NCI-H1694 treated with DMSO at 0.1 percent for 48 hours (cell line): ENCODE results near the gene RABGAP1.

ENCODE experiments used
- DNase-seq: peaks from one replicate; lab custom pipeline; 2025; lab: John Stamatoyannopoulos, UW

Gene RABGAP1

DNA sequence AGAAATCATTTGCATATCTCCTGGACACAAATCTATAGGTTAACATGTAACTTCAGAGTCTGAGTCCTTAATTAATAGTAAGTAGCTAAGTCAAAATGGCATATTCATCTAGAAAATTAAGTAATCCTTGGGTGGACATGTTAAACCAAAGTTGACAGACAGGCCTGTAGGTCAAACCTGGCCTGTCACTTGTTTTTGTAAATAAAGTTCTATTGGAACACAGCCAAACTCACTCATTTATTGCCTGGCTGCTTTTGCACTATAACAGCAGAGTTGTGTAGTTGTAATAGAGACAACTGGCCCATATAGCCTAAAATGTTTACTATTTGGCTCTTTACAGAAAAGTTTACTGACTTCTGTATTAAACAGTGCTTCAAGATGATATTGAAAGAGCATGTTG, 68.1 kb downstream of the RABGAP1 start:
- no peak for DNase-seq

DNA sequence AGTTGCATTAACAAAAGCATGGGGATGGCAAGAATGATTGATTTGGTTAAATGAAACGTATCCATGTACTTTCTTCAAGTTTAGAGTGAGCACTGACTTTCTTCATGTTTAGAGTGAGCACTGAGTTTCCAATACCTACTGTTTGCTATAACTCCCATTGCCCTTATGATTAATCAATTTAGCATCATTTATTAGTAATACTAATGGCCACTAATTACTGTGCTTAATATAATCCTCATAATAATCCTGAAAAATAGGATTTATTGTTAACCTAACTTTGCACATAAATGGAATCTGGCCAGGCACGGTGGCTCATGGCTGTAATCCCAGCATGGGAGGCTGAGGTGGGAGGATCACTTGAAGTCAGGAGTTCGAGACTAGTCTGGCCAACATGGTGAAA, 70.6 kb downstream of the RABGAP1 start:
- no peak for DNase-seq

DNA sequence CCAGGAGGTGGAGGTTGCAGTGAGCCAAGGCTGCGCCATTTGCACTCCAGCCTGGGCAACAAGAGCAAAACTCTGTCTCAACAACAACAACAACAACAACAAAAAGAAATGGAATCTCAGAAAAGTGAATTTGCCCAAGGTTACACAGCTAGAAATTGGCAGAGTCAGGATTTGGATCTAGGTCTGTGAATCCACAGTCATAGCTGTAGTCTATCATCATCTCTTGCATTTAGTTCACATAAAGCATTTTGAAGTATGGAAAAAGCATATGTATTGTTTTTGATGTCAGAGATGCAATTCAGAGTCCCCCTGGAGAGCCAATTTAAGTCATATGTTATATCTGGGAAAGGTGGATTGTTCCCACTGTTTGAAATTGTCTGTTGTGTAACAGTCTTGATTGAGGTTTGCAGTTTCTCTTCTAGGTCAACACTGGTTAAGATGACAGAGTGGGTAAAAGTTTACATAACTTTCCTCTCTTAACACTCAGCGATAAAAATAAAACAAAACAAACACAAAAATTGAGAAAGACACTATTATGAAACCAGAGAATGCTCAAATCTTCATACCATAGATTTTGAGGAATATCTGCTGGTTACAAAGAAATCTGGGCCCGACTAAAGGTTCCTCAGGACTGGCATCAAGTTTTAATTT, 71.2 kb downstream of the RABGAP1 start:
- DNase-seq = no peak

DNA sequence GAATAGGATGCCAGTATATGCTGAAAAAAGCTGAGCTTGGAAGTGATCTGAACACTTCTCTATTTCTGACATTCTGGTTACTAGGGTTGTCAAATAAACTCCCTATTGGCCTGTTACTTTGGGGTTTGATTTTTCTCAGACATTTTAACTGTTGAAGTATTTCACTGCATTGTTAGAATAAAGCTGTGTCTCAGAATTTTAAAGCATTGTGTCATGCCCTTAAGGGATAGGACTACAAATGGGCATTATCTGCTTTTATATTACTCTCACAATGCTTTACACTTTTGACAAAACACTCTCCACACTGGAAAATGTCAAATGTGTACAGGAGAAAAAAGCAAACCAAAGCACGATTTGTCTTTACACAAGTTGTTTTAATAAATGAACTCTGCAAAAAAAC, 75.8 kb downstream of the RABGAP1 start:
- DNase-seq = no peak

DNA sequence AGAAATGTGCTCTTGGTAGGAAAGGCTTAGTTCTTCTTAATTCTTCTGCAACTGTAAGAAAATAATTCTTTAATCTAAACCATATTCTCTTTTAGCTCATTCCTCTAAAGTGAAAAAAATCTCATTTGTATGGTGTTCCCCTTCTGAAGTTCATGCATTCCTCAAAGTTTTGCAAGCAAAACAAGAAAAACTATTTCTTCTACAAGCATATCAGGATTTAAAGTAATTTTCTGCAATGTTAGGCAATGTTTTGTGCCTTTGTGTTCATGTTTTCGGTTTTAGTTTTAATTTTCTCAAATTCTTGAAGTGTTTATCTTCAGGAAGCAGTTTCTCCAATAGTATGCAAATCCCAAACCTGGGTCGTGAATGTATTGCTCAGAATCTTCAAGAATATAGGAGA, 80.0 kb downstream of the RABGAP1 start:
- DNase-seq = no peak

DNA sequence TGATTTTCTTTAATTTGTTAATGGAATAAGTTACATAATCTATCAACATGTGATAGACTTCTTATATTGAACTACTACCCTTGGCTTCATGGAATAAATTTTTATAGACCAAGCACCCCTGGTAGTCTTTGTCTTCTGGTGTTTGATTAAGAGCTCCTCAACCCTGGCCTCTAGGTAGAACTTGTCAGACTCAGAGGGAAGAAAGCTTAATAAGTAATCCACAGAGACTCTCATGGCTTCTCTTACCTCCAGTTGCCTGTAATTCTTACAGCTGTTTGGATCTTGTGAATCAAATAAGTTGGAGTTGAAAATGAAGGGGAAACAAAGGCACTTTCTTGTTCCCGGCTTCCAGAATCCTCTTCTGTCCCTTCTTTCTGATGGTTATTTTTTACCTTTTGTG, 85.6 kb downstream of the RABGAP1 start:
- DNase-seq = no peak

DNA sequence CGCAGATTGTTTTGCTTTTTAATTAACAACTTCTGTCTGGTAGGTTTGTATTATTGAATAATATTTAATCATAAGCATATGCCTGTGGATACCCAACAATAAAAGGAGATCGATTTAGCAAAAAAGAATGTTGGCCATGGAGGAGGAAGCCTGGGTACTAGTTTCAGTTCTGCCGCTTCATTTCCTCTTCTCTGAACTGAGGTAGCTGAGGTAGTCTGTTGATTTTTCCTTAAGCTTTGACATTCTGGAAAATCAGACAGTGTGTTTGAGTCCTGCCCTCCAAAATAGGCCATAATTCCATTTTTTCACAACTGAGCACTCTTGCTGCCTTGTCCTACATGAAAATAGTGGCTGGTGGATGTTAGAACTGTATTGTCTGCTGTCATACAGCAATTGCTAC, 86.7 kb downstream of the RABGAP1 start:
- DNase-seq = no peak

DNA sequence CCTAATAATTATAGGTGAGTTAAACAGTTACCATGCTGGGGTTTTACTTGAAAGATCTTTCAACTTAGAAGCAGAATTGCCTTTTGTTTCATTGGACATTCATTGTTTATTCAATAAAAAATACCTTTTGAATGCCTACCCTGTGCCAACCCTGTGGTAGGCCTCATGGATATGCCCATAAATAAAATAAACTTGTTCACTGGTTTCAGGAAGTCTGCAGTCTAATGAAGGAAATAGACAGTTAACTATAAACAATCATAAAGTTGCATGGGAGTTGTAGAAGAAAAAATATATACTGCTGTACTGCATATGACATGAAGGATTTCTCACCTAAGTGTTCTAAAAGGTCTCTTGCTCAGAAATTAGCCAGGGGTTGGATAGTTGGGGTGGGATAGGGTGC, 87.3 kb downstream of the RABGAP1 start:
- DNase-seq = no peak

DNA sequence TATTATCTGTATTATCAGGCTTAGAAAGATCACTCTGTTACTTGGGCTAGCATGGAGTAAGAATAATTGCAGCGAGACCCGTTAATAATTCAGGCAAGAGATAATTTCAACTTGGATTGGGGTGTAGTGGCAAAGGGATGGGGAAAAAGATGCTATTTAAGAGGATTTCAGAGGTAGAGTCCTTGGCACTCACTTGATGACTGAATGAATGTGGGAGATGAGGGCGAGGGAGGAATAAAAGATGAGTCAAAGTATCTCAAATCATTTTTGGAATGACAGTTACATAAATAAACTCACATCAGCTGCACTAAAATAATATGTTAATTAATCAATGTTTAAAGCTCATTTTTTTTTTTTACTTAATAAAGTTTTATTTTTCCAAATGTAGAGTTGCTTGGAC, 88.2 kb downstream of the RABGAP1 start:
- no peak for DNase-seq

DNA sequence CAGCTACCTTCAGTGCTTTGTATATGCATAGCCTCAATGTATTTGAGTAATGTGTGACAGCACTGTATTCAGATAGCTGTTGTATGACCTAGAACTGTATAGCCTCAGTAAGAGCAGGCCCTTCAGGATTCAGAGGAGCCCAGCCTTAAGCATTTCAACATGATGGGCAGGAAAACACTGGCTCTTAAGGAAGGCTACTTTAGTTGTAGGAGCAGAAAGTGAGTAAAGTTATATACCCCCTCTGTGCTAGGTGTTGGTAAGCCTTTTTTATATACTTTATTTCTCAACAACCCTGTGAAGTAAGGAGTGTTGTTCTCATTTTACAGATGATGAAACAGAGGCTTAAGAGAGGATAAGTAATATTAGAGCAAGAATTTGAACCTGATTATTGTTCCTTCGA, 91.1 kb downstream of the RABGAP1 start:
- DNase-seq = no peak

DNA sequence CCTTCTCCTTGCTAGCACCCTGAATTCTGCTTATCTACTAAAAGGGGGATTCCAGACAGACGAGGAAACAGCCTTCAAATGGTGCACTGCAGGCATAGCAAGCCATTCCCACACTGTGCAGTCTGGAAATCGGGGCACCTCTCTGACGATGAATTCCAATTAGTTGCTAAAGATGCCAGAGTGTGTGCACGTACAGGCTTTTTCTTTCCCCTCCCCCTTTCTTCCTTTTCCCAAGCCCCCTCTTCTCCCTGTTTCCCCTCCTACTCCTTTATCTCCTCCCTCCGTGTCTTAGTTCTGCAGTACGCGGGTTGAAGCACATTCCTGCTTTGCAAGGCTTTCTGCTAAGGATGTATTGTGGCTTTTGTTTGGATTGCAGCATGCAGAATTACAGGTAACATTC, 92.5 kb downstream of the RABGAP1 start, which contains the start of gene GPR21:
Gene GPR21, plus strand, starts transcription at position 316 of the 400 bp plus-strand sequence. CDS start 900 bp downstream, outside the sequence.
- DNase-seq = no peak

DNA sequence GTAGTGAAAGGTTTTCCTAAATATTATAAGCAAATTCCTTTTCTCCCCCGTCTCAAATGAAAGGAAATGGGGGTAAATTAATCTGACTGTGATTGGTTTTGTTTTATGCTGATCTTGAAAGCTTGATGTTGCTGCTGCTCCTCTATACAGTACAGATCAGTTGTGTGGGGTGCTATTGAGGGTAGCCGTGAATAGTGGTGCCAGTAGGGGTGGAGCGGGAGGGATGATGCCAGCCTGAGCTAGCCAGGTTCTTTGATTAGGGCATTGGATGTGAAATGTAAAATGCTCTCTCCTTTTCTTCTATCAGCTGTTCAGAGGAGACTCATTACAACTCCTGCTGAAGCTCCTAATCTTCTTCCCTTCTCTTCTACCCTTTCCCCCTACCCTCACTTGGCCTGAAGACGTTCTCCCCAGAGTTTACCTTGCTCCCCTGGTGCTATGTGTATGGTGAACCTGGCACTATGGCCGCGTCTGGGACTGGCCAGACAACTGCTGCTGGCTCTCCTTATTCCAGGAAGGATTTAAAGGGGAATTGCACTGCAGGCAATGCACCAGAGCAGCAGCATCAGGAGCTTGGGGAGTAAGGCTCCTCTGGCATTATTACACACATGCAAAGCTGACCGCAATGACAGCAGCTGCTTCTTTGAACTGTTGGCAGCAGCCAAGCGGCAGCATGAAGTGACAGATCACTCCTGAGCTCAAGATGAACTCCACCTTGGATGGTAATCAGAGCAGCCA, 93.2 kb downstream of the RABGAP1 start:
- DNase-seq = peak; percentile 19

DNA sequence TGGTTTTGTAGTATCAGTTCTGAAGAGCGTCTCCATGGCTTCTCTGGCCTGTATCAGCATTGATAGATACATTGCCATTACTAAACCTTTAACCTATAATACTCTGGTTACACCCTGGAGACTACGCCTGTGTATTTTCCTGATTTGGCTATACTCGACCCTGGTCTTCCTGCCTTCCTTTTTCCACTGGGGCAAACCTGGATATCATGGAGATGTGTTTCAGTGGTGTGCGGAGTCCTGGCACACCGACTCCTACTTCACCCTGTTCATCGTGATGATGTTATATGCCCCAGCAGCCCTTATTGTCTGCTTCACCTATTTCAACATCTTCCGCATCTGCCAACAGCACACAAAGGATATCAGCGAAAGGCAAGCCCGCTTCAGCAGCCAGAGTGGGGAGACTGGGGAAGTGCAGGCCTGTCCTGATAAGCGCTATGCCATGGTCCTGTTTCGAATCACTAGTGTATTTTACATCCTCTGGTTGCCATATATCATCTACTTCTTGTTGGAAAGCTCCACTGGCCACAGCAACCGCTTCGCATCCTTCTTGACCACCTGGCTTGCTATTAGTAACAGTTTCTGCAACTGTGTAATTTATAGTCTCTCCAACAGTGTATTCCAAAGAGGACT, 94.2 kb downstream of the RABGAP1 start:
- DNase-seq = no peak

DNA sequence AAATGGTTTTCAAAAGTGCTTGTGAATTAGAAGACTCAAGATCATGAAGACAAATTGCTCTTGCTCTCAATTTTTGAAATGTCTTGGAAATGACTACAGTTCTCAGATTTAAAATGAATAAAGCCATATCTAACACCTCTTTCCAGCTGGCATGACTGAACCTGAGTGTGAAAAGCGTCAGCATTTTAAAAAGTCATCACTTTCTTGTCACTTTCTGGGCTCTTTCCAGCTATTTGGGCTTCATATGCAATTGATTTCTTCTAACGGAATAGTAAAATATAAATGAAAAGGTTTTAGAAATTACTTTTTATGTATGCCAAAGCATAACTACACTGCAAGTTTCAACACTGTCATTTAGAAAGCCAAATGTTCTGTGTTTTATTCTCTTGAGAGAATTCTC, 95.0 kb downstream of the RABGAP1 start:
- no peak for DNase-seq

DNA sequence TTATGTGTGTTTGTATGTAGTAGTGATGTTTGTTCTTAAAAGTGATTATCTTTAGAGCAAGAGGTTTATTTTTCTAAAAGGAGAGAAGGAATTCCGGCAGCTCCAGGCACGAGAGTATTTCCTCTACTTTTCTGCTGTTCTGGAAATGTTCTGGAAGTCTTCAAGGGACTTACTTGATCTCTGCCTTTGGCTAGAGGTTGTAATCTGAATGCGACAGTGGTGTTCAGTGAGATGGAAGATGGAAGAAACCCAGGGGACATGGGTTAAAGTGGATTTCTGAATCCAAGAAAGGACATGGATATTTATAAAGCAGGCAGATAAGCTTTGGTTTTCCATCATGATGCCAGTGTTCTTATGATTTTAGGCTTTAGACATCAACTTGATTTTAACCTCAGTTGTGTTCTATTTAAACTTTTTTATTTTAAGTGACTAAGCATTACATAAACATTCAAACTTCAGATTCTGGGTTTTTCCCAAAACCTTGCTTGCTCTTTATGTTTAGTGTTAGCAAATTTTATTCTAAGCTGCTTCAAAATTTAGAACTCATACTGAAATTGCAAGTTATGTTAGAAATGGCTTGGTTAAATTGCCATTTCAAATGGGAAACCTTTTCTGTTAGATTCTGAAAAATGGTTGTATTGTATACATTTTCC, 96.2 kb downstream of the RABGAP1 start:
- no peak for DNase-seq

DNA sequence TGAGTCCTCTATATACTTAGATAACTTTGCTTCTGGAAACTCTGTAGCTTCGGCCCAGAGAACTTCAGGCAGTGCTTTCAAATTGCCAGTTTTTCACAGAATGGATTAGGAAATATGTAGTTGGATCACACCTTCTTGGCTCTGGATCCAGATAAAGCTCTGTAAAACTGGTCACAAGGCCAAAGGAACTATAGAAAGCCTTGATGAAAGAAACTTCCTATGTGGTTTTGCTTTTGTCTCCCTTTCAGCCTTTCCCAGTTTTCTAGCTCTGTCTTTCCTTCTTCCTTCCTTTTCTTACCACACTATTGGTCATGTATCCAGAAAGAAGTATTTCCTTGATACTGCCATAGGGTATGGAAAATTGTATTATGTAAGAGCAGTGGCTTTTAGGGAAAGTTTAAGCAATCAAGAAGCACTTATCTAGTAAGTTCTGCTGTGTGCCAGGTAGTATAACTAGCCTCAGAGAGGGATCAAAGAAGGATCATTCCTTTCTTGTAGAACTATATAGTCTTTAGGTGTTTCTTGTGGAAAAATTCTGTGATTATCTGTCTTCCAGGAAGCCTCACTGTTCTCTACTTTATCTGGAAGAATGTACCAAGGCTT, 98.9 kb downstream of the RABGAP1 start:
- DNase-seq = no peak

DNA sequence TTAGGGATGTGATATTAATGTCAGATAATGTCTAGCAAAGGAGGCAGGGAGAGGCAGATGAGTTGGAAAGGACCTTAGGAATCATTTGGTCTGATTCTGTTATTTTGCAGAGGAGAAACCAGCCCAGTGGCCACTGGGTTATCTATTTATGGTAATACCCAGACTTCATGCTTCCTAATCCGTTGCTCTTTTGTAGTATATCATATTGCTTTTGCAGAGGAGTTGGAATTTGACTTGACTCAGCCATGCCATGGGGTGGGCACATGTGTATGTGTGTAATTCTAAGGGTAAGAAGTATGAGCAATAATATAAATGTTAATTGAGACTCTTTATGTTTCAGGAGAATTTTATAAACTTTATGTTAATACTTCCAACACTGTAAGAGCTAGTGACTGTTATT, 100.0 kb downstream of the RABGAP1 start:
- no peak for DNase-seq

DNA sequence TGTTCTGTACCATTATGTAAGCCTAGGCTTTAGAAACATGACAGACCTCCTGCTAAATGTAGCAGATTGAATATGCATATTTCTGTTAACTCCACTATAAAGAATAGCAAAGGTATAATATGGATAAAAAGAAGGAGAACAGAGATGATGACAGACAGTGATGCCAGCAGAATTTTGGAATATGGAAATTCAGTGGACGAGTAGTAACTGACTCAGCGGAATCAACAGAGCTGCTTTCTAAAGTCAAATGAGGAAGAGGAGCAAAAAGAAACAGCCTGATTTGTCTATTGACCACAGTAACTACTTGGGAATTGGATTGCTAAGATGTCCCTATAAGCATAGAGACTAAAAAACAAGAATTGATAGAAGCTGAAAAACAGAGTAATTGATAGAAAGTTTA, 100.7 kb downstream of the RABGAP1 start:
- DNase-seq = no peak

DNA sequence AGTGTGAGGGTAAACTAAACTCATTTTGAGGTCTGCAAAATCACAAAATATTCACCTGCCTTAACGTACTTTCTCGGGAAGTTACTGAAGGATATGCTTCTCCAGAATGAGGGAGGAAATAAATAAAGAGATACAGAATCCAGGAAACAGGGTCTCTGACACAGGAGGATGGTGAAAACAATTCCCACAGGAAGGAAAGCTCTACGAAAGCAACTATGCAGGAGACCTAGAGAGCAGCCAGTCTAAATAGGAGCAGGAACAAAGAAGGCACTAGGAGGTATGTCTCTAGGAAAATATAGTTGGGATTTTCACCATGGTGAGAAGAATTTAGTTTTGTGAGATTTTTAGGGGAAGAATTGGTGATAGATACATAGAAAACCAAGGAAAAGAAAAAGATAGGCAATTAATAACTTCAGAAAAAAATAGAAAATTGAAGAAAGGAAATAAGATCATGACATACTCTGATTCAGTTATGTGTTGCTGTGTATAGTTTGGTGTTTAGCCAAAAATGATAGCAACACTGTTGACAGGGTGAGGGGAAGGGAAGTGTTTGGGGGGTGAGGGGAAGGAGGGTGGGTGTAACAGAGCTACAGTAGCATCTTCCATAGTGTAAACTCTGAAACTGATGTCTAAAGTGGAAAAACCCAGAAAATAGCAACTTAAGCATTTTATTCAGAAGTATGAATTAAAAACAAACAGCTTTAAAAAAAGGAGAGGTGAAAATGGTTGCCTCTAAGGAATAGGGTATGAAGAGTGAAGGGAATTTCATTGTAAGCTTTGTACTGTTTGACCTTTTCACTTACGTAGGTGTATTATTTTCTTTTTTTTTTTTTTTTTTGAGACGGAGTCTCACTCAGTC, 102.5 kb downstream of the RABGAP1 start:
- DNase-seq = no peak

DNA sequence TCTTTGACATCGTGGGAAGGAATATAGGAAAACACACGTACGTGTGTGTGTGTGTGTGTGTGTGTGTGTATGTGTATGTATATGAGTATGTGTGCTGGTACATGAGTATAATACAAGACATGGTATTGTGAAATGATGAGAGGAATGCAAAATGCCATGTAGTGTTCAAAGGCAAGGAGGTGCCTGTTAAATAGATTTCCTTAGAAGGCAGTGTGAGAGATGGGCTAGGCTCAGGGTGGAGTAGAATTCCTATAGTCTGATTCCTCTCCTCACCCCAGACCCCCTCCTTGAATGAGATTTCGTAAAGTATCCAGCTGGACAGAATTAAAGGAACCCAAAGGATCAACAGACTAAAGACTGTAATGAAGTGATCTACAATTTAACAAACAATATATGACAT, 103.8 kb downstream of the RABGAP1 start:
- DNase-seq = no peak

DNA sequence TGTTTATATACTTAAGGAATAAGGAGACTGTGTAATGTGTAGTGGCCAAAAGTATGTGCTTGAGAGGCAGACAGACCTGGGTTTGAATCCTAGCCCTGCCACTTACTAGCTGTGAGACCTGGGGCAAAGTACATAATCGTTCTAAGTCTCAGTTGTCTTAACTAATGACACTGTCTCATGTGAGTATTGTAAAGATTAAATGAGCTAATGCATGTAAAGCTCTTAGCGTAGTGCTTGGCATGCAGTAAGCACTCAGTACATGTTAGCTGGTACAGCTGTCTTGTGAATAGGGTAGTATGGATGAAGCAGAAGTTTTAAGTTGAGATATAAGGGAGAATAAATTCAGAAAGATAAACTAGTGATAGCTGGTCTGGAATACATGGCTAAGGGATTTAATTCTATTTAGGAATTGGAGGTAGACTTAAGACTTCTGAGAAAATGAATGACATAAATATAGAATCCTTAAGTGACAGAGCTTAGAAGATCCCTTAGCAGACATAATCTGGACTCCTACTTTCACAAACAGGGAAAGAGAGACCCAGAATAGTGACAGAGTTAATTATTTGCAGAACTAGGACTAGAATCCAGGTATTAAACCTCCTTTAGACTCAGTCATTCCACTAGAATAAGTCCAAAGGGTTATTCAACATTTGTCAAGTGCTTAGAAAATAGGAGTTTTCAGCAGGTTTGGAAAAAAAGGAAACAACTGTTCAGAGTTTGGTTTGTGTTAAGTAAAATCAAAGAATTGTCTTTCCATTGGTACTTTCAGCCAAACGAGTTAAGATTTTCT, 105.8 kb downstream of the RABGAP1 start:
- DNase-seq = no peak
